RWPE2 (cell line): Measurements from ENCODE around the gene EIF3F.

Source experiments
- ATAC-seq: fragments of 200-7000 bp; cut with Tn5 transposase; 3 replicates; pipeline ENCODE4 v1.9.1; 2021; ENCODE audit warnings: low read depth
- DNase-seq: peaks from one replicate; pipeline ENCODE4 v3.0.0-alpha.2; 2020; ENCODE audit warnings: low spot score
- H3K27ac ChIP-seq: fragments of 450-650 bp; 2 replicates; pipeline ENCODE4 v1.5.1; 2017; ENCODE audit warnings: mild to moderate bottlenecking; ENCODE audit not compliant: poor library complexity, severe bottlenecking
- H3K27me3 ChIP-seq: fragments of 250-450 bp; sonication (Bioruptor Pico); 2 replicates; pipeline ENCODE4 v1.5.1; 2021; ENCODE audit warnings: mild to moderate bottlenecking, moderate library complexity; ENCODE audit not compliant: insufficient read depth, poor library complexity, severe bottlenecking
- H3K36me3 ChIP-seq: fragments of 250-450 bp; sonication (Bioruptor Pico); 2 replicates; pipeline ENCODE4 v1.5.1; 2020; ENCODE audit warnings: low read depth, mild to moderate bottlenecking, moderate library complexity
- H3K4me1 ChIP-seq: fragments of 250-450 bp; sonication (Bioruptor Pico); 2 replicates; pipeline ENCODE4 v1.5.1; 2021; ENCODE audit warnings: mild to moderate bottlenecking, moderate library complexity; ENCODE audit not compliant: insufficient read depth, poor library complexity, severe bottlenecking
- H3K4me3 ChIP-seq: fragments of 250-450 bp; sonication (Bioruptor Pico); 2 replicates; pipeline ENCODE4 v1.5.1; 2021; ENCODE audit warnings: mild to moderate bottlenecking, moderate library complexity; ENCODE audit not compliant: severe bottlenecking
- H3K9me3 ChIP-seq: fragments of 250-450 bp; sonication (Bioruptor Pico); 2 replicates; pipeline ENCODE4 v1.5.1; 2021; ENCODE audit warnings: mild to moderate bottlenecking, moderate library complexity; ENCODE audit not compliant: severe bottlenecking
- TF ChIP-seq, protein P1 (sequence below): fragments of 450-650 bp; IDR thresholded peaks from one replicate; pipeline ENCODE4 v1.5.1; 2017; ENCODE audit warnings: mild to moderate bottlenecking, moderate library complexity; ENCODE audit not compliant: poor library complexity, severe bottlenecking

The EIF3F gene

DNA sequence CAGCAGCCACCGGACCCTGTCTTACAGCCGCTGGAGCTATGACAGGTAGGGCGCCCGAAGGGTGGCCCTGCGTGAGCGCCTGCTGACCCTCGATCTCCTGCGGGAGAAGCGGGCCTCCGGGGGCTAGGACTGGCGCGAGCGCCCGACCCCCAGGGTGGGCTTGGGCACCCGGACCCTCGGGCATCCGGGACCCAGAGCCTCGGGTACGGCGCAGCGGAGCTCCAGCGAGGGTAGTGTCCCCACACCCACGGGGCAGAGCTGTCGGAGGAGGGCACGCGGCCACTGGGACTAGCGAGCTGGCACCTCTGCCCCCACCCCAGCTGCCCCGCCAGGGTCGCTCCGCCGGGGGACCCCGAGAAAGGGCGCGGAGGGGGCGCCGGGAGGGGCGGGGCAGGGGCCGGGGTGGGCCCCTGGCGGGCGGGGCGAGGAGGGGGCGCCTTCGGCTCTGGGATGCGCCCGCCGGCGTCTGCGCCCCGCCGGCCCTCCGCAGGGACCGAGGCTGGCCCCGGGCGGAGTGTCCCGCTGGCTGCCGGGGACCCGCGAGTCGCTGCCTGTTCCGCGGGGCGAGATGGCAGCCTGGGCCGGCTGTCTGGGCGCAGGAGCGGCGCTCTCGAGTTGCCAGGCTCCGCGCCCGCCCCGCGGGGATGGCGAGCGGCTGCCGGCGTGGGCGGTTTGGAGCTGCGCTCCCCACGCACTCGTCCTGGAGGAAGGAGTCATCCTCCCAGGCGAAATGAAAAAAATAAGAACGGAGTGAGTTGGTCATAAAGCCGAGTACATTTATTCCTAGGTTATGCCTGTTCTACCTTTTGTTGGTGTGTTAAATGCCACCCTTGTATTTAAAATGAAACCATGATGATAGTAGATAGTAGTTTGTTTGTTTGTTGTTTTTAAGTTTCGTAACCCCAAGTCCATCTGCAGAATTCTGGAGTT lies 32.4 kb downstream of the EIF3F start:
- peak overlapping the region; percentile 33 for H3K4me3 ChIP-seq
- no peaks in the 10 kb centered on the region for H3K4me1 ChIP-seq
- H3K36me3 ChIP-seq = no peaks in the 10 kb centered on the region
- H3K27me3 ChIP-seq = peaks cover 8% of the 10 kb centered on the region
- TF ChIP-seq, protein P1, sequence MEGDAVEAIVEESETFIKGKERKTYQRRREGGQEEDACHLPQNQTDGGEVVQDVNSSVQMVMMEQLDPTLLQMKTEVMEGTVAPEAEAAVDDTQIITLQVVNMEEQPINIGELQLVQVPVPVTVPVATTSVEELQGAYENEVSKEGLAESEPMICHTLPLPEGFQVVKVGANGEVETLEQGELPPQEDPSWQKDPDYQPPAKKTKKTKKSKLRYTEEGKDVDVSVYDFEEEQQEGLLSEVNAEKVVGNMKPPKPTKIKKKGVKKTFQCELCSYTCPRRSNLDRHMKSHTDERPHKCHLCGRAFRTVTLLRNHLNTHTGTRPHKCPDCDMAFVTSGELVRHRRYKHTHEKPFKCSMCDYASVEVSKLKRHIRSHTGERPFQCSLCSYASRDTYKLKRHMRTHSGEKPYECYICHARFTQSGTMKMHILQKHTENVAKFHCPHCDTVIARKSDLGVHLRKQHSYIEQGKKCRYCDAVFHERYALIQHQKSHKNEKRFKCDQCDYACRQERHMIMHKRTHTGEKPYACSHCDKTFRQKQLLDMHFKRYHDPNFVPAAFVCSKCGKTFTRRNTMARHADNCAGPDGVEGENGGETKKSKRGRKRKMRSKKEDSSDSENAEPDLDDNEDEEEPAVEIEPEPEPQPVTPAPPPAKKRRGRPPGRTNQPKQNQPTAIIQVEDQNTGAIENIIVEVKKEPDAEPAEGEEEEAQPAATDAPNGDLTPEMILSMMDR = no peak
- ATAC-seq (peak; percentile 17), DNase-seq (no peak)
- H3K9me3 ChIP-seq = no peaks in the 10 kb centered on the region
- no peak overlapping the region for H3K27ac ChIP-seq

- Histone ChIP-seq H3K27ac (no peak overlapping the region), H3K27me3 (peaks cover 8% of the 10 kb centered on the region), H3K9me3 (no peaks in the 10 kb centered on the region), H3K4me3 (peak overlapping the region; percentile 33), H3K4me1 (no peaks in the 10 kb centered on the region), H3K36me3 (no peaks in the 10 kb centered on the region)
- TF ChIP-seq, protein P1 = no peak
- DNase-seq = no peak
- ATAC-seq = no peak
Observed at GRCh38 chr11:8020244-8020597, 33.1 kb downstream of the EIF3F start.

GRCh38 chr11:8021920-8022319 lies 34.8 kb downstream of the EIF3F start:
- no peak for ATAC-seq
- no peak for DNase-seq
- TF ChIP-seq, protein P1 = no peak

GRCh38 chr11:8022876-8023275 lies 35.7 kb downstream of the EIF3F start:
- Histone ChIP-seq H3K9me3 (no peaks in the 10 kb centered on the region), H3K4me1 (no peaks in the 10 kb centered on the region), H3K27me3 (peaks cover 8% of the 10 kb centered on the region), H3K36me3 (no peaks in the 10 kb centered on the region), H3K27ac (no peak overlapping the region), H3K4me3 (no peak overlapping the region)
- DNase-seq (no peak), ATAC-seq (no peak)
- TF ChIP-seq, protein P1 = no peak

More at GRCh38 chr11:8021920-8022319, 34.8 kb downstream of the EIF3F start:
- no peak overlapping the region for H3K27ac ChIP-seq
- no peaks in the 10 kb centered on the region for H3K9me3 ChIP-seq
- peaks cover 8% of the 10 kb centered on the region for H3K27me3 ChIP-seq
- no peak overlapping the region for H3K4me3 ChIP-seq
- no peaks in the 10 kb centered on the region for H3K4me1 ChIP-seq
- H3K36me3 ChIP-seq = no peaks in the 10 kb centered on the region
